HEK293T (cell line): ENCODE measurements around the gene TMEM19.

Source experiments
- CTCF ChIA-PET: fragments of 350-600 bp; formaldehyde crosslinking; extraction: SDS; loops from one replicate; lab custom pipeline; 2021; ENCODE audit warnings: antibody characterized with exemption, inconsistent platforms; lab: Yijun Ruan, JAX
- POLR2A ChIA-PET: fragments of 350-600 bp; formaldehyde crosslinking; extraction: SDS; loops from one replicate; lab custom pipeline; 2020; ENCODE audit warnings: antibody characterized with exemption, inconsistent platforms; lab: Yijun Ruan, JAX
- DNase-seq: peaks from one replicate; pipeline ENCODE4 v3.0.0; 2012; ENCODE audit warnings: mixed read lengths; ENCODE audit errors: extremely low spot score
- ARNT ChIP-seq: fragments of 450-650 bp; IDR thresholded peaks from 2 replicates; pipeline ENCODE4 v1.6.1; 2017; ENCODE audit warnings: mild to moderate bottlenecking
- BHLHE40 ChIP-seq: fragments of 450-650 bp; IDR thresholded peaks from 2 replicates; pipeline ENCODE4 v1.6.1; 2016; ENCODE audit warnings: mild to moderate bottlenecking, moderate library complexity, borderline replicate concordance
- CTBP1 ChIP-seq: fragments of 450-650 bp; IDR thresholded peaks from 2 replicates; pipeline ENCODE4 v1.6.1; 2016; ENCODE audit warnings: borderline replicate concordance
- ELF4 ChIP-seq: fragments of 450-650 bp; IDR thresholded peaks from 2 replicates; pipeline ENCODE4 v1.6.1; 2017; ENCODE audit warnings: antibody characterized with exemption
- FOXA1 ChIP-seq: fragments of 450-650 bp; IDR thresholded peaks from 2 replicates; pipeline ENCODE4 v1.6.1; 2016; ENCODE audit warnings: mild to moderate bottlenecking
- FOXK2 ChIP-seq: fragments of 450-650 bp; IDR thresholded peaks from 2 replicates; pipeline ENCODE4 v1.6.1; 2016; ENCODE audit warnings: mild to moderate bottlenecking
- FOXM1 ChIP-seq: fragments of 450-650 bp; IDR thresholded peaks from 2 replicates; pipeline ENCODE4 v1.6.1; 2017; ENCODE audit warnings: mild to moderate bottlenecking, borderline replicate concordance
- HDGF ChIP-seq: fragments of 450-650 bp; IDR thresholded peaks from 2 replicates; pipeline ENCODE4 v1.6.1; 2017; ENCODE audit warnings: antibody characterized with exemption, borderline replicate concordance
- L3MBTL2 ChIP-seq: fragments of 450-650 bp; conservative IDR thresholded peaks from 2 replicates; pipeline ENCODE4 v1.6.1; 2016; ENCODE audit warnings: mild to moderate bottlenecking
- LEF1 ChIP-seq: fragments of 450-650 bp; IDR thresholded peaks from 2 replicates; pipeline ENCODE4 v1.6.1; 2017; ENCODE audit warnings: mild to moderate bottlenecking, borderline replicate concordance
- NFRKB ChIP-seq: fragments of 450-650 bp; IDR thresholded peaks from 2 replicates; pipeline ENCODE4 v1.6.1; 2016; ENCODE audit warnings: mild to moderate bottlenecking, moderate library complexity
- SP1 ChIP-seq: fragments of 450-650 bp; IDR thresholded peaks from 2 replicates; pipeline ENCODE4 v1.6.1; 2017
- SUZ12 ChIP-seq: fragments of 450-650 bp; IDR thresholded peaks from 2 replicates; pipeline ENCODE4 v1.6.1; 2016; ENCODE audit warnings: mild to moderate bottlenecking
- TARDBP ChIP-seq: fragments of 450-650 bp; IDR thresholded peaks from 2 replicates; pipeline ENCODE4 v1.6.1; 2016
- ZNF384 ChIP-seq: fragments of 450-650 bp; IDR thresholded peaks from 2 replicates; pipeline ENCODE4 v1.6.1; 2016
- TF ChIP-seq, protein P1 (sequence below): fragments of 450-650 bp; IDR thresholded peaks from 2 replicates; pipeline ENCODE4 v1.6.1; 2016

Gene TMEM19

DNA sequence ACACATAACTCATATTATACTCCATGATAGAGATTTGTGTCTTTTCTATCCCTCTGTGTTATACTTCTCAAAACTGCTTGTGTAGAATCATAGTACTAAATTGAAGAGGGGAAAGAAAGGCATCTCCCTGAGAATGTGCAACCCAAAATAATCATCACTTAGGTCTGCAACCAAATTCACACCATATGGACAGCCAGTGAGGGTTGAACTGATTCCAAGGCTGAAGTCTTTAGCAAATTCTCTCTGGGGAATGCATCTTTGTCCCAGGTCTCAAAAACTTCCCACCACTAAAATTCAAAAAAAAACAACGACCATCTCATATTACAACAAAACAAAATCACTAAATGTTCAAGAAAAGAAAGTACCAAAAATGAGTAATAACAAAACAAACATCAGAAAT is 33.2 kb upstream of the TMEM19 start:
- CTCF ChIA-PET: no interaction called here
- DNase-seq: no peak
- POLR2A ChIA-PET: no interaction called here
- no peak for TF ChIP-seq NFRKB
- no peak for TF ChIP-seq ARNT
- no peak for TF ChIP-seq TARDBP
- no peak for TF ChIP-seq FOXK2
- TF ChIP-seq SP1: no peak
- no peak for TF ChIP-seq FOXM1
- no peak for TF ChIP-seq L3MBTL2
- TF ChIP-seq FOXA1: no peak
- TF ChIP-seq LEF1: no peak
- no peak for TF ChIP-seq ELF4
- no peak for TF ChIP-seq BHLHE40
- TF ChIP-seq ZNF384: no peak
- no peak for TF ChIP-seq SUZ12

GRCh38 chr12:71653137-71653536 is 32.7 kb upstream of the TMEM19 start:
- POLR2A ChIA-PET: no interaction called here
- CTCF ChIA-PET: no interaction called here
- no peak for DNase-seq
- TF ChIP-seq TARDBP (no peak), LEF1 (no peak), ZNF384 (no peak)

GRCh38 chr12:71654200-71654599 is 31.7 kb upstream of the TMEM19 start:
- CTCF ChIA-PET: no interaction called here
- POLR2A ChIA-PET: no interaction called here
- no peak for DNase-seq
- no peak for TF ChIP-seq FOXK2
- no peak for TF ChIP-seq FOXA1
- TF ChIP-seq HDGF: no peak
- TF ChIP-seq ELF4: no peak

- DNase-seq: no peak
- TF ChIP-seq ARNT: no peak
- TF ChIP-seq FOXK2: no peak
- ChIA-PET POLR2A (no interaction called here), CTCF (no interaction called here)
Observed at GRCh38 chr12:71655495-71655894, 30.4 kb upstream of the TMEM19 start.

DNA sequence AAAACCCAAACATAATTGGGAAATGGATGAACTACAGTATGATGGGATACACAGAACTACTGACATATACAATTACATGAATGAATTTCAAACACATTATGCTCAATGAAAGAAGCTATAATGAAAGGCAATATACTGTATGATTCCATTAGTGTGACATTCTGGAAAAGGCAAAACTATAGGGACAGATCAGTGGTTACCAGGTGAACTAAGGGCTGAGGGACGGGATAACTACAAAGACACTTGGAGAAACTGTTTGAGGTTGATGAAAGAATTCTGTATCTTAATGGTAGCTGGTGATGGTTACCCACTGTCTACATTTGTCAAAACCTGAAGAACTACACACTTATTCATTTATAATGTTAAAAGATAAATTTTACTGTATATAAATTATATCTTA is 30.0 kb upstream of the TMEM19 start:
- ChIA-PET CTCF (no interaction called here), POLR2A (no interaction called here)
- TF ChIP-seq HDGF (no peak), NFRKB (no peak), ZNF384 (no peak), FOXM1 (no peak)
- DNase-seq: no peak

GRCh38 chr12:71656740-71657139 is 29.1 kb upstream of the TMEM19 start:
- POLR2A ChIA-PET: no interaction called here
- no peak for DNase-seq

DNA sequence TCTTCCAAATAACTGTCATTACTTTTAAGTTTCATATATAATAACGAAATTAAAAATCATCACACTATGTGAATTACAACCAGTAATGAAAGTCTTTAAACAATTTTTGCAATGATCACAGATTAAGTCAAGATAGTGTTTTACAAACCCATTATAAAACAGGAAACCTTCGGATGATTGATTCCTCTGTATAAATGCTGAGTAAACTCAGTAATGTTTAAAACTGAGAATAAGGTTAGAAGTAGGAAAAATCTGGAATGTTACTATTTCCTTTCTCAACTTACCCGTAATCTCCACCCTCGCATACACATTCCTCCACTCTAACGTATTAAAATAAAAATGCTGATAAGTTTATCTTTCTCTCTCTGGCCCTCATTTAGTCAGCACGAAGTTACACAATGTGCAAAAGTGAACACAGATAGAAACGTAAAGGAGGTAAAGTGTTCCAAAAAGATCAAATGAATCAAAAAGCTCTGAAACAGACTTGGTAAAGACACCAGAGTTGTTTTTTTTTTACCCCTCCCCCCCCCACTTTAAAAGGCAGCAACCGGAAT is 23.8 kb upstream of the TMEM19 start:
- TF ChIP-seq BHLHE40 (no peak), CTBP1 (no peak), L3MBTL2 (no peak), SUZ12 (no peak), ZNF384 (no peak), FOXK2 (no peak), ELF4 (no peak), LEF1 (no peak), FOXM1 (no peak), TARDBP (no peak), SP1 (no peak), HDGF (no peak), NFRKB (no peak), ARNT (no peak), FOXA1 (no peak)
- TF ChIP-seq, protein P1, sequence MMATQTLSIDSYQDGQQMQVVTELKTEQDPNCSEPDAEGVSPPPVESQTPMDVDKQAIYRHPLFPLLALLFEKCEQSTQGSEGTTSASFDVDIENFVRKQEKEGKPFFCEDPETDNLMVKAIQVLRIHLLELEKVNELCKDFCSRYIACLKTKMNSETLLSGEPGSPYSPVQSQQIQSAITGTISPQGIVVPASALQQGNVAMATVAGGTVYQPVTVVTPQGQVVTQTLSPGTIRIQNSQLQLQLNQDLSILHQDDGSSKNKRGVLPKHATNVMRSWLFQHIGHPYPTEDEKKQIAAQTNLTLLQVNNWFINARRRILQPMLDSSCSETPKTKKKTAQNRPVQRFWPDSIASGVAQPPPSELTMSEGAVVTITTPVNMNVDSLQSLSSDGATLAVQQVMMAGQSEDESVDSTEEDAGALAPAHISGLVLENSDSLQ: no peak
- POLR2A ChIA-PET: interaction anchor here (1.2 to 2.7 kb wide), 3 partner anchors 23 to 92 kb away, joined by 3 to 50 read pairs (median 12); partner anchors contain the start of genes RAB21 and TMEM19
- CTCF ChIA-PET: interaction anchor here (0.6 to 0.8 kb wide), 2 partner anchors 9 to 1923 kb away, joined by 3 to 6 read pairs; no protein-coding TSS in a partner anchor
- DNase-seq: no peak

More at GRCh38 chr12:71656740-71657139, 29.1 kb upstream of the TMEM19 start:
- CTCF ChIA-PET: no interaction called here
- TF ChIP-seq SP1 (no peak), HDGF (no peak), ARNT (no peak), TARDBP (no peak), L3MBTL2 (no peak), SUZ12 (no peak), ZNF384 (no peak), BHLHE40 (no peak), FOXM1 (no peak), LEF1 (no peak), ELF4 (no peak), FOXA1 (no peak)
- TF ChIP-seq, protein P1: no peak
